ENCODE results near the gene AFF3. TPM values are rescaled to one million over a fixed set of nuclear protein-coding genes. Genes with fewer than 3 reads are reported as not detected.

AFF3 gene
- total and polyA plus RNA-seq, 8 donors = 16.4 to 42.0 (median 21.4) TPM

GRCh38 chr2:99600981-99601651, 541.3 kb downstream of the AFF3 start:
- Histone ChIP-seq H3K27me3 (no peaks in the 10 kb centered on the region), H3K36me3 (no peaks in the 10 kb centered on the region), H3K27ac (no peak overlapping the region), H3K4me3 (no peak overlapping the region), H3K4me1 (no peaks in the 10 kb centered on the region), H3K9me3 (no peaks in the 10 kb centered on the region)
- DNase-seq = no peak
- ATAC-seq = no peak
- intact Hi-C loops (cut with DNase I) = no loop called here
- no peak for TF ChIP-seq CTCF (IDR thresholded peaks at IDR 0.05)

GRCh38 chr2:99598441-99598840, 543.9 kb downstream of the AFF3 start:
- no peak for DNase-seq

GRCh38 chr2:99597616-99598015, 544.8 kb downstream of the AFF3 start:
- intact Hi-C loops (cut with DNase I) = no loop called here
- H3K4me1 ChIP-seq = no peaks in the 10 kb centered on the region
- no peak for TF ChIP-seq CTCF (IDR thresholded peaks at IDR 0.05)
- peaks cover 0 to 5% of the 10 kb centered on the region in 2 donors for H3K36me3 ChIP-seq
- H3K4me3 ChIP-seq = no peak overlapping the region
- H3K27me3 ChIP-seq = no peaks in the 10 kb centered on the region
- ATAC-seq (no peak), DNase-seq (no peak)
- H3K27ac ChIP-seq = no peak overlapping the region
- H3K9me3 ChIP-seq = no peaks in the 10 kb centered on the region

More at GRCh38 chr2:99598441-99598840, 543.9 kb downstream of the AFF3 start:
- H3K9me3 ChIP-seq = no peaks in the 10 kb centered on the region
- no peak overlapping the region for H3K4me3 ChIP-seq
- ATAC-seq = no peak
- no peak for TF ChIP-seq CTCF (IDR thresholded peaks at IDR 0.05)
- intact Hi-C loops (cut with DNase I) = no loop called here
- H3K4me1 ChIP-seq = no peaks in the 10 kb centered on the region
- no peaks in the 10 kb centered on the region for H3K27me3 ChIP-seq
- H3K27ac ChIP-seq = no peak overlapping the region
- peaks cover 0 to 2% of the 10 kb centered on the region in 2 donors for H3K36me3 ChIP-seq

GRCh38 chr2:99595373-99595772, 547.0 kb downstream of the AFF3 start:
- intact Hi-C loops (cut with DNase I) = no loop called here
- H3K4me3 ChIP-seq = no peak overlapping the region
- H3K9me3 ChIP-seq = no peaks in the 10 kb centered on the region
- H3K27me3 ChIP-seq = no peaks in the 10 kb centered on the region
- no peak for ATAC-seq
- no peak for TF ChIP-seq CTCF (IDR thresholded peaks at IDR 0.05)
- peaks cover 0 to 5% of the 10 kb centered on the region in 2 donors for H3K36me3 ChIP-seq
- H3K4me1 ChIP-seq = no peaks in the 10 kb centered on the region
- DNase-seq = no peak
- H3K27ac ChIP-seq = no peak overlapping the region

GRCh38 chr2:99593692-99594427, 548.5 kb downstream of the AFF3 start:
- no peak for TF ChIP-seq CTCF (IDR thresholded peaks at IDR 0.05)
- H3K27ac ChIP-seq = no peak overlapping the region
- H3K4me1 ChIP-seq = no peaks in the 10 kb centered on the region
- no peaks in the 10 kb centered on the region for H3K9me3 ChIP-seq
- ATAC-seq (no peak), DNase-seq (no peak)
- H3K27me3 ChIP-seq = no peaks in the 10 kb centered on the region
- H3K4me3 ChIP-seq = no peak overlapping the region
- H3K36me3 ChIP-seq = peaks cover 0 to 5% of the 10 kb centered on the region in 2 donors
- intact Hi-C loops (cut with DNase I) = no loop called here

All from left lung (tissue), 10 donors.